ENCODE results near the gene MCTP2. TPM values are rescaled to one million over a fixed set of nuclear protein-coding genes. Genes with fewer than 3 reads are reported as not detected.
A peak's percentile ranks its signal among the peaks of the same experiment; 100 is the strongest.

MCTP2 gene
- total and polyA plus RNA-seq, 10 donors = 5.6 to 205 (median 107) TPM

DNA sequence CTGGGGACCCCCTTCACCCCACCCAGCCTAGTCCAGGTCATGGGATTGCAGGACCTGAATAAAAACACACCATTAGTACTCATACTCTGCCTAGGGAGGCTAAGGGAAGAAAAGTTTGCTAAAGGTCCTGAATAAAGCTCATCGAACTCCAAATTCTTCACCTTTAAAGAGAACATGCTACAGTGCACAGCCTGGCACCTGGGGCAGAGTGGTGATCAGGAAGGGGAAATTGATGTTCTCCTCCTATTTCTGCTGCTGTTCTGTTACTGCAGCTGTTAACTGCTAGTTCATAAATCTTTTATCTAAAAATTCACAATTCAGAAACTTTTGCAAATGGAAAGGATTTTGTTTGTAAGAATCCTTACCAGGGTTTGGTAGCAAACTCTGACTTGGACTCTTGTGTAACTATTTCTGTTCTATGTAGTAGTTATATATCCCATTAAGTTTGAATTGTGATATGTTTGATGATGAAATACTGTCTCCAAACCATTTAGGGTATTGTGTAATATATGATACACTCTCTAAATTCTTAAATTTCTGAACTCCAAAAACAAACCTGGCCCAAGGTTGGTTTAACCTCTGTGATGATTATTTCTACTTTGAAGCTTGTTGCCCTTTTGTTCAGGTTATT is 27.9 kb downstream of the MCTP2 start:
- Histone ChIP-seq H3K4me1 (peaks cover 14 to 99% (median 54%) of the 10 kb centered on the region in 6 donors), H3K4me3 (no peak overlapping the region), H3K27me3 (replicated peaks in 1 of 7) (no peaks in the 10 kb centered on the region), H3K36me3 (no peaks in the 10 kb centered on the region), H3K27ac (peak overlapping the region in 6 of 8 donors; percentile 33 to 84 (median 68)), H3K9me3 (no peaks in the 10 kb centered on the region)
- no peak for DNase-seq
- TF ChIP-seq, protein P1, sequence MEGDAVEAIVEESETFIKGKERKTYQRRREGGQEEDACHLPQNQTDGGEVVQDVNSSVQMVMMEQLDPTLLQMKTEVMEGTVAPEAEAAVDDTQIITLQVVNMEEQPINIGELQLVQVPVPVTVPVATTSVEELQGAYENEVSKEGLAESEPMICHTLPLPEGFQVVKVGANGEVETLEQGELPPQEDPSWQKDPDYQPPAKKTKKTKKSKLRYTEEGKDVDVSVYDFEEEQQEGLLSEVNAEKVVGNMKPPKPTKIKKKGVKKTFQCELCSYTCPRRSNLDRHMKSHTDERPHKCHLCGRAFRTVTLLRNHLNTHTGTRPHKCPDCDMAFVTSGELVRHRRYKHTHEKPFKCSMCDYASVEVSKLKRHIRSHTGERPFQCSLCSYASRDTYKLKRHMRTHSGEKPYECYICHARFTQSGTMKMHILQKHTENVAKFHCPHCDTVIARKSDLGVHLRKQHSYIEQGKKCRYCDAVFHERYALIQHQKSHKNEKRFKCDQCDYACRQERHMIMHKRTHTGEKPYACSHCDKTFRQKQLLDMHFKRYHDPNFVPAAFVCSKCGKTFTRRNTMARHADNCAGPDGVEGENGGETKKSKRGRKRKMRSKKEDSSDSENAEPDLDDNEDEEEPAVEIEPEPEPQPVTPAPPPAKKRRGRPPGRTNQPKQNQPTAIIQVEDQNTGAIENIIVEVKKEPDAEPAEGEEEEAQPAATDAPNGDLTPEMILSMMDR (IDR thresholded peaks at IDR 0.05 in 8 of 11, conservative IDR thresholded peaks at IDR 0.05 in 3 of 11) = no peak
- TF ChIP-seq POLR2A (IDR thresholded peaks at IDR 0.05) = no peak
- no peak for TF ChIP-seq POLR2AphosphoS5 (IDR thresholded peaks at IDR 0.05)
- intact Hi-C loops (cut with DNase I; ENCODE audit: low total_unique reads) = no loop called here
- WGBS, 5 donors = 34 to 65% (median 44%) methylated on average over 1 of the region's 1 CpG

DNA sequence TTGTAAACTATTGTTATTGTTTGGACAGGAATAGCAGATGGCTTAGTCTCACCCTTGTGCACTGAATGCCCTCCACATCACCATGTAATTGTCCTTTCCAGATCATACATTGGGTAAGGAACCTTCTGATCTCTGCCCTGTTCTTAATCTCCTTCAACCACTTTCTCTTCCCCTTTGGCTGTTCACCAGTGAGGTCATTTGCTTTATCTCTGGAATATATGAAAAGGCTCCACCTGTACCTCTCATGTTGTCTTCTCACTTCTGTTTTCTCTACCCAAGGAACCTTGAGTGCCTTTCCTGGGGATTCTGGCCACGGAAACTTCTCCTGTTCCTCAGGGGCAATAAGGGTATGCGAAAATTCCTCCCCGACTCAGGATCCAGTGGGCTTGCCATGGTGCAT is 28.5 kb downstream of the MCTP2 start:
- intact Hi-C loops (cut with DNase I; ENCODE audit: low total_unique reads) = no loop called here
- no peak for TF ChIP-seq POLR2AphosphoS5 (IDR thresholded peaks at IDR 0.05)
- TF ChIP-seq, protein P1 (IDR thresholded peaks at IDR 0.05 in 8 of 11, conservative IDR thresholded peaks at IDR 0.05 in 3 of 11) = no peak
- no peak for TF ChIP-seq POLR2A (IDR thresholded peaks at IDR 0.05)
- Histone ChIP-seq H3K4me1 (peaks cover 14 to 99% (median 50%) of the 10 kb centered on the region in 6 donors), H3K36me3 (no peaks in the 10 kb centered on the region), H3K4me3 (no peak overlapping the region), H3K27me3 (replicated peaks in 1 of 7) (no peaks in the 10 kb centered on the region), H3K27ac (peak overlapping the region in 7 of 8 donors; percentile 15 to 84 (median 67)), H3K9me3 (no peaks in the 10 kb centered on the region)
- WGBS, 5 donors = 58 to 84% (median 70%) methylated on average over 3 of the region's 3 CpGs
- no peak for DNase-seq

DNA sequence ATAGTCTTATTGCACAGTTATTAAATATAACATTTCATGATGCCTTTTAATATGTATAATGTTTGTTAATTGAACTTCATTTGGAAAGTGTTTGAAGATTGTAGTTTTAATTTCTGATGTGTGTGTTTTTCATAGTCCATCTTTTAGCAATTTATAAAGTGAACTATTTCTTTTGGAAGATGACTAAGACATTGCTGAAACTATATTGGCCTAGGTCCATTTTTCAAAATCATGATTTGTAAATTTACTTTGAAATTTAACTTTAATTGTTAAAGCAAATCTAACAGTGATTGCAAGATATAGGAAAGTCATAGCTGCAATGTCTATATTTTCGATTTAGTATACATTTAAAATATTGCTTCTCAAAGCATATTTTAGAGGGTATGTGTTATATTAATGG is 30.8 kb downstream of the MCTP2 start:
- H3K36me3 ChIP-seq = no peaks in the 10 kb centered on the region
- H3K27ac ChIP-seq = peak overlapping the region in 1 of 8 donors; percentile 67
- no peak for TF ChIP-seq POLR2AphosphoS5 (IDR thresholded peaks at IDR 0.05)
- no peak for TF ChIP-seq POLR2A (IDR thresholded peaks at IDR 0.05)
- TF ChIP-seq, protein P1 (IDR thresholded peaks at IDR 0.05 in 8 of 11, conservative IDR thresholded peaks at IDR 0.05 in 3 of 11) = no peak
- 37 to 92% (median 53%) methylated on average over 1 of the region's 1 CpG for WGBS, 5 donors
- H3K9me3 ChIP-seq = no peaks in the 10 kb centered on the region
- intact Hi-C loops (cut with DNase I; ENCODE audit: low total_unique reads) = no loop called here
- H3K27me3 ChIP-seq (replicated peaks in 1 of 7) = no peaks in the 10 kb centered on the region
- no peak for DNase-seq
- peaks cover 14 to 99% (median 42%) of the 10 kb centered on the region in 6 donors for H3K4me1 ChIP-seq
- no peak overlapping the region for H3K4me3 ChIP-seq

DNA sequence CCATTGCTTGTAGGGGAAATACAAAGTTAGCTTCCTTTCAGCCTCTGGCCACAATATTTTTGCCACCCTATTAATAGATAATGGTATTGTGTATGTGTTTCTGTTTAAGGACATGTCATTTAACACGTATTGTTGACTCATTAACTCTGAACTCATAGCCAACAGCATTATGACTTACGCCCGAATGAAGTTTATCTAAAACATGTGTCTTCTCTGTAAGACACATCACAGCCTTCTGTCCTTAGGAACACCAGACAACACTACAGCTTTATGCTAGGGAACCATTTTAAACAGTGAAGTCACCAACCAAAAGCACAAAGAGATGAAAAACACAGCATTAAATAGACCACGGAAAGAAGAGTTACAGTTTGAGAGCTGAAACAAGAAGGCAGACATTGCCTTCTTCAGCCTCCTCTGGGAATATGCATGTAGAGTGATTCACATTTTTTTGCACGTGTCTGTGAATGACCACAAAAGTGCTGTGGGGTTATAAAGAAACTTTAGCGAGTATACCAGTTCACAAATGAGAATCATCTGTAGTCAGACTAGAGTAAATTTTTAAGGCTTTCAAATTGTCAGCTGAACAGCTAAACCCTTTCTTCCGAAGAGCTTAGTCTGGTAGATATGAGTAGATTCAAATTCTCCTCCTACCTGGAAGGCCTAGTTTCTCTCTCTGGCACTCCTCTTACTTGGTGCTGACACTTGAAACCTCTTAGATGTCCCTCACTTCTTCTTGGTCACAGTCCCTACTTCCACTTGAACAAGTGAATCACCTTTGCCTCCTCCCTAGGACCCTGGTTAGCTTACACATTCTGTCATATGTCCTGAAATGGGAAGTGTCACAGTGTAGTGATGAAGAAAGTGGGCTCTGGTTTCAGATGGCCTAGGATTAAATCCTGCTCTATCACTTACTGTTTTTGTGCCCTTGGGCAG is 32.2 kb downstream of the MCTP2 start:
- intact Hi-C loops (cut with DNase I; ENCODE audit: low total_unique reads) = no loop called here
- 59 to 70% (median 67%) methylated on average over 7 of the region's 7 CpGs for WGBS, 5 donors
- peak overlapping the region in 5 of 8 donors; percentile 12 to 67 (median 37) for H3K27ac ChIP-seq

More for the DNA sequence above, 32.2 kb downstream of the MCTP2 start:
- Histone ChIP-seq H3K9me3 (no peaks in the 10 kb centered on the region), H3K4me3 (no peak overlapping the region), H3K27me3 (replicated peaks in 1 of 7) (no peaks in the 10 kb centered on the region), H3K4me1 (peaks cover 13 to 90% (median 41%) of the 10 kb centered on the region in 6 donors), H3K36me3 (no peaks in the 10 kb centered on the region)
- no peak for DNase-seq
- TF ChIP-seq POLR2A (IDR thresholded peaks at IDR 0.05) = no peak
- TF ChIP-seq POLR2AphosphoS5 (IDR thresholded peaks at IDR 0.05) = no peak
- TF ChIP-seq, protein P1 (IDR thresholded peaks at IDR 0.05 in 8 of 11, conservative IDR thresholded peaks at IDR 0.05 in 3 of 11) = no peak

Measured in spleen (tissue), 11 donors.